MV-4-11 (cell line): ENCODE results near the gene MIA3.
"Not testable (repeated sequence)": the region's sequence is repeated elsewhere in the genome, so short reads cannot be mapped to it uniquely, and the experiment has no call there.

Experiments used
- DNase-seq: peaks from one replicate; lab custom pipeline; 2025; lab: John Stamatoyannopoulos, UW

The MIA3 gene

GRCh38 chr1:222669107-222669506 is 51.2 kb downstream of the MIA3 start:
- not testable (repeated sequence) for DNase-seq

- DNase-seq: no peak
Observed at GRCh38 chr1:222670110-222670509, 52.2 kb downstream of the MIA3 start.

- no peak for DNase-seq
Observed at GRCh38 chr1:222680080-222680479, 62.2 kb downstream of the MIA3 start.

GRCh38 chr1:222691016-222691415 is 73.1 kb downstream of the MIA3 start:
- DNase-seq: no peak

- DNase-seq: no peak
Observed at GRCh38 chr1:222694927-222695326, 77.0 kb downstream of the MIA3 start.

GRCh38 chr1:222696741-222697140 is 78.8 kb downstream of the MIA3 start:
- DNase-seq: no peak

- no peak for DNase-seq
Observed at GRCh38 chr1:222697203-222697602, 79.3 kb downstream of the MIA3 start.

- no peak for DNase-seq
Observed at GRCh38 chr1:222697826-222698225, 79.9 kb downstream of the MIA3 start.

GRCh38 chr1:222702210-222702609 is 84.3 kb downstream of the MIA3 start:
- DNase-seq: no peak

GRCh38 chr1:222704260-222704659 is 86.4 kb downstream of the MIA3 start:
- DNase-seq: no peak

- DNase-seq: no peak
Observed at GRCh38 chr1:222706815-222707214, 88.9 kb downstream of the MIA3 start.

GRCh38 chr1:222709700-222710153 is 91.8 kb downstream of the MIA3 start:
- no peak for DNase-seq

GRCh38 chr1:222711319-222712252 is 93.7 kb downstream of the MIA3 start:
- peak; percentile 39 for DNase-seq

- peak; percentile 76 for DNase-seq
Observed at GRCh38 chr1:222712253-222713090, 94.6 kb downstream of the MIA3 start, which contains the start of the genes AIDA and BROX. Gene AIDA, minus strand, starts transcription at chr1:222712491. Its CDS starts 174 bp downstream, at chr1:222712317. Gene BROX, plus strand, starts transcription at chr1:222712564. Its CDS starts 3,136 bp downstream, at chr1:222715700.

- peak; percentile 92 for DNase-seq
Observed at GRCh38 chr1:222713091-222713961, 95.4 kb downstream of the MIA3 start.

- no peak for DNase-seq
Observed at GRCh38 chr1:222716393-222716792, 98.5 kb downstream of the MIA3 start.
